HepG2 (cell line): ENCODE measurements around the gene RILP. TPM values are rescaled to one million over a fixed set of nuclear protein-coding genes. Genes with fewer than 3 reads are reported as not detected.

ENCODE experiments used
- AHR ChIP-seq: IDR thresholded peaks from 2 replicates; pipeline ENCODE4 v1.6.1; 2018; ENCODE audit warnings: missing genetic modification reagents, missing compliant biosample characterization
- ESRRA ChIP-seq: sonication (generic); formaldehyde crosslinking; IDR thresholded peaks from 2 replicates; pipeline ENCODE4 v1.5.1; 2020; ENCODE audit warnings: mild to moderate bottlenecking, low read depth, missing genetic modification reagents
- KLF11 ChIP-seq: IDR thresholded peaks from 2 replicates; pipeline ENCODE4 v1.6.1; 2016; ENCODE audit warnings: missing compliant biosample characterization
- MLLT10 ChIP-seq: sonication (generic); formaldehyde crosslinking; IDR thresholded peaks from 2 replicates; pipeline ENCODE4 v1.4.0; 2020; ENCODE audit warnings: missing genetic modification reagents
- SOX5 ChIP-seq: IDR thresholded peaks from 2 replicates; pipeline ENCODE4 v1.6.1; 2016; ENCODE audit warnings: borderline replicate concordance
- ZMYM2 ChIP-seq: sonication (generic); formaldehyde crosslinking; IDR thresholded peaks from 2 replicates; pipeline ENCODE4 v1.8.0; 2022; ENCODE audit warnings: mild to moderate bottlenecking, missing genetic modification reagents
- ZNF329 ChIP-seq: sonication (generic); formaldehyde crosslinking; IDR thresholded peaks from 2 replicates; pipeline ENCODE4 v1.9.0; 2021; ENCODE audit warnings: low read depth, mild to moderate bottlenecking, missing genetic modification reagents
- ZNF354B ChIP-seq: sonication (generic); formaldehyde crosslinking; IDR thresholded peaks from 2 replicates; pipeline ENCODE4 v1.8.0; 2022; ENCODE audit warnings: mild to moderate bottlenecking, missing genetic modification reagents
- ZNF768 ChIP-seq: sonication (generic); formaldehyde crosslinking; IDR thresholded peaks from 2 replicates; pipeline ENCODE4 v1.4.0; 2020; ENCODE audit warnings: missing genetic modification reagents
- polyA plus RNA-seq, 8 experiments: library from polyadenylated mRNA; depleted of rRNA in 3 of 8; stranded (reverse) in 7 of 8; unstranded in 1 of 8; fragments of >200 nt; fragmentation: Illumina TruSeq in 4 of 8; extraction: Trizol in 4 of 8; gene quantifications; 2 replicates each; pipeline versions ENCODE4 v1.2.1 to v1.2.3, GENCODE V29; 2011 to 2016; ENCODE audit warnings: low read depth in 4 of 8, missing spikeins in 1 of 8, mixed read lengths in 1 of 8; ENCODE audit not compliant: insufficient read depth in 1 of 8
- total RNA-seq, 5 experiments: library from RNA; depleted of rRNA; stranded (reverse); fragments of >200 nt; fragmentation: Illumina TruSeq; extraction: Trizol; gene quantifications; 2 replicates each; pipeline ENCODE4 v1.2.3, GENCODE V29; 2016; ENCODE audit warnings: low read depth in 1 of 5
- TF ChIP-seq, protein P1 (sequence below): sonication (generic); formaldehyde crosslinking; IDR thresholded peaks from 2 replicates; pipeline ENCODE4 v1.4.0; 2020; ENCODE audit warnings: missing genetic modification reagents
- TF ChIP-seq, protein P2 (sequence below): IDR thresholded peaks from 2 replicates; pipeline ENCODE4 v1.6.1; 2016; ENCODE audit warnings: control low read depth
- TF ChIP-seq, protein P3 (sequence below): IDR thresholded peaks from 2 replicates; pipeline ENCODE4 v1.6.1; 2016; ENCODE audit warnings: low read depth, missing genetic modification reagents, missing compliant biosample characterization
- TF ChIP-seq, protein P4 (sequence below): sonication (generic); formaldehyde crosslinking; IDR thresholded peaks from 2 replicates; pipeline ENCODE4 v1.8.0; 2022; ENCODE audit warnings: mild to moderate bottlenecking, missing genetic modification reagents, moderate library complexity
- TF ChIP-seq, protein P5 (sequence below): sonication (generic); formaldehyde crosslinking; IDR thresholded peaks from 2 replicates; pipeline ENCODE4 v1.4.0; 2020; ENCODE audit warnings: missing genetic modification reagents; ENCODE audit errors: not compliant biosample characterization
- TF ChIP-seq, protein P6 (sequence below): IDR thresholded peaks from 2 replicates; pipeline ENCODE4 v1.6.1; 2016; ENCODE audit warnings: low read depth, borderline replicate concordance

RILP gene
- total and polyA plus RNA-seq, 2 of the 13 experiments (the other 11 are each of a cell fraction or from before 2014, with no cell fraction given), result 6.6 to 8.1 TPM

DNA sequence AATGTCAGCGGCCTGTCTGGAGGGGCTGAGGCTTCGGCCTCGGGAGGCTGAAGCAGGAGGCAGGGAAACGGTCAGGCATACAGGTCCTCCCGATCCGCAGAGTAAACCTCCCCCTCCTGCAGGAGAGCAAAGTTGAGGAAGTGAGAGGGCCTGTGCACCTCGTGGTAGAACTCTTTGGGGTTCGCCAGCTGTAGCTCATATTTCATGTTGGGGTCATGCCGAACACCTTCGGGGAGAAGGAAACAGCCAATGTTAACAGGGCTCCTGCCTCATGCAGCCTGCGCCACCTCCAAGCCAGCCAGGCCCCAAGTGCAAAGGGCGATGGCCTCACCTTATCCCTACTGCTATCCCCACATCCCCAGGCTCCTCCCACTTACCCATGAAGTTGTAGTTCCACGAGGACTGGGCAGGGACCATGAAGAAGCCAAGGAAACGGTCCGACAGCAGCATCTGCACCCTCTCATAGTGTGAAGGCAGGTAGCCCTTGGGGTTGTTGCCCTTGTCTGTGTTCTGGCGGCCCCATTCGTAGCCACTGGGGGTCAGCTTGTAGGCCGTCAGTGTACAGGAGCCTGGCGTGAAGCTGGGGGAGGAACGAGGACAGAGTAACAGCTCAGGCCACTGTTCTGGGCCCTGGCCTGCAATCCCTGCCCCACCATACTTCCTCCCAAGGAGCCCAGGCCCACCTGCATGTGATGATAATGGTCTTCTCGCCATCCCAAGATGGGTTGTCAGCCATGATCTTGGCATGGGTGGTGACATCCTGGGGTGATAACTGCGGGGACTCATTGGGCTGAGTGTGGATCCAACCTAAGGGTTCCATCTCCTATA, 1.3 kb upstream of the RILP start (continued):
- TF ChIP-seq, protein P1, sequence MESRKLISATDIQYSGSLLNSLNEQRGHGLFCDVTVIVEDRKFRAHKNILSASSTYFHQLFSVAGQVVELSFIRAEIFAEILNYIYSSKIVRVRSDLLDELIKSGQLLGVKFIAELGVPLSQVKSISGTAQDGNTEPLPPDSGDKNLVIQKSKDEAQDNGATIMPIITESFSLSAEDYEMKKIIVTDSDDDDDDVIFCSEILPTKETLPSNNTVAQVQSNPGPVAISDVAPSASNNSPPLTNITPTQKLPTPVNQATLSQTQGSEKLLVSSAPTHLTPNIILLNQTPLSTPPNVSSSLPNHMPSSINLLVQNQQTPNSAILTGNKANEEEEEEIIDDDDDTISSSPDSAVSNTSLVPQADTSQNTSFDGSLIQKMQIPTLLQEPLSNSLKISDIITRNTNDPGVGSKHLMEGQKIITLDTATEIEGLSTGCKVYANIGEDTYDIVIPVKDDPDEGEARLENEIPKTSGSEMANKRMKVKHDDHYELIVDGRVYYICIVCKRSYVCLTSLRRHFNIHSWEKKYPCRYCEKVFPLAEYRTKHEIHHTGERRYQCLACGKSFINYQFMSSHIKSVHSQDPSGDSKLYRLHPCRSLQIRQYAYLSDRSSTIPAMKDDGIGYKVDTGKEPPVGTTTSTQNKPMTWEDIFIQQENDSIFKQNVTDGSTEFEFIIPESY (CRISPR knock-in tag), result peak; percentile 92
- TF ChIP-seq KLF11 (CRISPR knock-in tag) (no peak), SOX5 (no peak), ESRRA (CRISPR knock-in tag) (no peak), ZNF354B (CRISPR knock-in tag) (no peak), MLLT10 (CRISPR knock-in tag) (no peak), ZNF768 (CRISPR knock-in tag) (no peak), ZNF329 (CRISPR knock-in tag) (no peak), AHR (CRISPR knock-in tag) (no peak), ZMYM2 (CRISPR knock-in tag) (no peak)
- TF ChIP-seq, protein P2, sequence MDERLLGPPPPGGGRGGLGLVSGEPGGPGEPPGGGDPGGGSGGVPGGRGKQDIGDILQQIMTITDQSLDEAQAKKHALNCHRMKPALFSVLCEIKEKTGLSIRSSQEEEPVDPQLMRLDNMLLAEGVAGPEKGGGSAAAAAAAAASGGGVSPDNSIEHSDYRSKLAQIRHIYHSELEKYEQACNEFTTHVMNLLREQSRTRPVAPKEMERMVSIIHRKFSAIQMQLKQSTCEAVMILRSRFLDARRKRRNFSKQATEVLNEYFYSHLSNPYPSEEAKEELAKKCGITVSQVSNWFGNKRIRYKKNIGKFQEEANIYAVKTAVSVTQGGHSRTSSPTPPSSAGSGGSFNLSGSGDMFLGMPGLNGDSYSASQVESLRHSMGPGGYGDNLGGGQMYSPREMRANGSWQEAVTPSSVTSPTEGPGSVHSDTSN (CRISPR knock-in tag), result no peak
- TF ChIP-seq, protein P3, sequence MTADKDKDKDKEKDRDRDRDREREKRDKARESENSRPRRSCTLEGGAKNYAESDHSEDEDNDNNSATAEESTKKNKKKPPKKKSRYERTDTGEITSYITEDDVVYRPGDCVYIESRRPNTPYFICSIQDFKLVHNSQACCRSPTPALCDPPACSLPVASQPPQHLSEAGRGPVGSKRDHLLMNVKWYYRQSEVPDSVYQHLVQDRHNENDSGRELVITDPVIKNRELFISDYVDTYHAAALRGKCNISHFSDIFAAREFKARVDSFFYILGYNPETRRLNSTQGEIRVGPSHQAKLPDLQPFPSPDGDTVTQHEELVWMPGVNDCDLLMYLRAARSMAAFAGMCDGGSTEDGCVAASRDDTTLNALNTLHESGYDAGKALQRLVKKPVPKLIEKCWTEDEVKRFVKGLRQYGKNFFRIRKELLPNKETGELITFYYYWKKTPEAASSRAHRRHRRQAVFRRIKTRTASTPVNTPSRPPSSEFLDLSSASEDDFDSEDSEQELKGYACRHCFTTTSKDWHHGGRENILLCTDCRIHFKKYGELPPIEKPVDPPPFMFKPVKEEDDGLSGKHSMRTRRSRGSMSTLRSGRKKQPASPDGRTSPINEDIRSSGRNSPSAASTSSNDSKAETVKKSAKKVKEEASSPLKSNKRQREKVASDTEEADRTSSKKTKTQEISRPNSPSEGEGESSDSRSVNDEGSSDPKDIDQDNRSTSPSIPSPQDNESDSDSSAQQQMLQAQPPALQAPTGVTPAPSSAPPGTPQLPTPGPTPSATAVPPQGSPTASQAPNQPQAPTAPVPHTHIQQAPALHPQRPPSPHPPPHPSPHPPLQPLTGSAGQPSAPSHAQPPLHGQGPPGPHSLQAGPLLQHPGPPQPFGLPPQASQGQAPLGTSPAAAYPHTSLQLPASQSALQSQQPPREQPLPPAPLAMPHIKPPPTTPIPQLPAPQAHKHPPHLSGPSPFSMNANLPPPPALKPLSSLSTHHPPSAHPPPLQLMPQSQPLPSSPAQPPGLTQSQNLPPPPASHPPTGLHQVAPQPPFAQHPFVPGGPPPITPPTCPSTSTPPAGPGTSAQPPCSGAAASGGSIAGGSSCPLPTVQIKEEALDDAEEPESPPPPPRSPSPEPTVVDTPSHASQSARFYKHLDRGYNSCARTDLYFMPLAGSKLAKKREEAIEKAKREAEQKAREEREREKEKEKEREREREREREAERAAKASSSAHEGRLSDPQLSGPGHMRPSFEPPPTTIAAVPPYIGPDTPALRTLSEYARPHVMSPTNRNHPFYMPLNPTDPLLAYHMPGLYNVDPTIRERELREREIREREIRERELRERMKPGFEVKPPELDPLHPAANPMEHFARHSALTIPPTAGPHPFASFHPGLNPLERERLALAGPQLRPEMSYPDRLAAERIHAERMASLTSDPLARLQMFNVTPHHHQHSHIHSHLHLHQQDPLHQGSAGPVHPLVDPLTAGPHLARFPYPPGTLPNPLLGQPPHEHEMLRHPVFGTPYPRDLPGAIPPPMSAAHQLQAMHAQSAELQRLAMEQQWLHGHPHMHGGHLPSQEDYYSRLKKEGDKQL (CRISPR knock-in tag), result no peak
- TF ChIP-seq, protein P4, sequence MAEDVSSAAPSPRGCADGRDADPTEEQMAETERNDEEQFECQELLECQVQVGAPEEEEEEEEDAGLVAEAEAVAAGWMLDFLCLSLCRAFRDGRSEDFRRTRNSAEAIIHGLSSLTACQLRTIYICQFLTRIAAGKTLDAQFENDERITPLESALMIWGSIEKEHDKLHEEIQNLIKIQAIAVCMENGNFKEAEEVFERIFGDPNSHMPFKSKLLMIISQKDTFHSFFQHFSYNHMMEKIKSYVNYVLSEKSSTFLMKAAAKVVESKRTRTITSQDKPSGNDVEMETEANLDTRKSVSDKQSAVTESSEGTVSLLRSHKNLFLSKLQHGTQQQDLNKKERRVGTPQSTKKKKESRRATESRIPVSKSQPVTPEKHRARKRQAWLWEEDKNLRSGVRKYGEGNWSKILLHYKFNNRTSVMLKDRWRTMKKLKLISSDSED, result no peak
- TF ChIP-seq, protein P5, sequence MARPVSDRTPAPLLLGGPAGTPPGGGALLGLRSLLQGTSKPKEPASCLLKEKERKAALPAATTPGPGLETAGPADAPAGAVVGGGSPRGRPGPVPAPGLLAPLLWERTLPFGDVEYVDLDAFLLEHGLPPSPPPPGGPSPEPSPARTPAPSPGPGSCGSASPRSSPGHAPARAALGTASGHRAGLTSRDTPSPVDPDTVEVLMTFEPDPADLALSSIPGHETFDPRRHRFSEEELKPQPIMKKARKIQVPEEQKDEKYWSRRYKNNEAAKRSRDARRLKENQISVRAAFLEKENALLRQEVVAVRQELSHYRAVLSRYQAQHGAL (CRISPR knock-in tag), result no peak
- TF ChIP-seq, protein P6, sequence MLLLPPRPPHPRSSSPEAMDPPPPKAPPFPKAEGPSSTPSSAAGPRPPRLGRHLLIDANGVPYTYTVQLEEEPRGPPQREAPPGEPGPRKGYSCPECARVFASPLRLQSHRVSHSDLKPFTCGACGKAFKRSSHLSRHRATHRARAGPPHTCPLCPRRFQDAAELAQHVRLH (CRISPR knock-in tag), result no peak
